GM12878 (cell line): Measurements from ENCODE around the gene GDA. TPM values are rescaled to one million over a fixed set of nuclear protein-coding genes. Genes with fewer than 3 reads are reported as not detected.

Source experiments
- ATAC-seq: fragments of 200-7000 bp; cut with Tn5 transposase; 3 replicates; pipeline ENCODE4 v1.9.1; 2020; ENCODE audit warnings: mild to moderate bottlenecking, moderate library complexity
- BruUV-seq: library from RNA; stranded (reverse); fragments of 400-500 nt; replicated peaks from 2 replicates; lab custom pipeline; 2021; lab: Mats Ljungman, UMichigan
- CTCF ChIA-PET: fragments of 300-600 bp; sonication (Branson Sonifier 250); formaldehyde crosslinking; extraction: SDS; loops from one replicate; lab custom pipeline; 2021; ENCODE audit warnings: inconsistent platforms; lab: Yijun Ruan, JAX
- POLR2A ChIA-PET: fragments of 350-600 bp; formaldehyde crosslinking; extraction: SDS; loops from one replicate; lab custom pipeline; 2021; ENCODE audit warnings: inconsistent platforms; lab: Charles Lee
- RAD21 ChIA-PET: fragments of 300-600 bp; sonication (Branson Sonifier 250); formaldehyde crosslinking; loops from one replicate; lab custom pipeline; 2023; ENCODE audit warnings: antibody characterized with exemption; ENCODE audit not compliant: unreplicated experiment; lab: Charles Lee
- SMC1A ChIA-PET: fragments of 300-600 bp; sonication (Branson Sonifier 250); formaldehyde crosslinking; loops from one replicate; lab custom pipeline; 2023; ENCODE audit not compliant: unreplicated experiment, uncharacterized antibody; lab: Charles Lee
- DNase-seq: peaks from one replicate; pipeline ENCODE4 v3.0.0-alpha.2; 2011; ENCODE audit warnings: low read depth, low spot score
- FAIRE-seq: peaks from 3 replicates; lab custom pipeline; 2011; peaks lifted over from hg19 to GRCh38; lab: Jason Lieb, UNC
- H2AFZ ChIP-seq: 2 replicates; pipeline ENCODE4 v1.6.0; 2011; ENCODE audit warnings: low read depth, low read length, control low read depth; ENCODE audit not compliant: control insufficient read depth
- H3K27ac ChIP-seq: 2 replicates; pipeline ENCODE4 v1.5.1; 2011; ENCODE audit warnings: control low read depth; ENCODE audit not compliant: control insufficient read depth, insufficient read depth
- H3K27me3 ChIP-seq, 2 experiments: replicated peaks in 1 of 2; 2 replicates each; pipeline versions ENCODE4 v1.6.0 to v1.6.1; 2011; ENCODE audit warnings: low read length in 1 of 2; ENCODE audit not compliant: control insufficient read depth in 2 of 2, insufficient read depth in 2 of 2
- H3K36me3 ChIP-seq, 2 experiments: 2 replicates each; pipeline ENCODE4 v1.5.1; 2011; ENCODE audit warnings: low read length in 1 of 2; ENCODE audit not compliant: control insufficient read depth in 2 of 2, insufficient read depth in 2 of 2
- H3K4me1 ChIP-seq: 2 replicates; pipeline ENCODE4 v1.6.1; 2011; ENCODE audit warnings: mild to moderate bottlenecking, low read length, moderate library complexity, mixed read lengths; ENCODE audit not compliant: control insufficient read depth, insufficient read depth
- H3K4me2 ChIP-seq: 2 replicates; pipeline ENCODE4 v1.6.0; 2011; ENCODE audit warnings: control low read depth; ENCODE audit not compliant: control insufficient read depth, insufficient read depth
- H3K4me3 ChIP-seq: fragments of 200-600 bp; sonication (generic); 2 replicates; pipeline ENCODE4 v1.5.1; 2016
- H3K79me2 ChIP-seq: 2 replicates; pipeline ENCODE4 v1.6.0; 2011; ENCODE audit warnings: low read length; ENCODE audit not compliant: control insufficient read depth, insufficient read depth
- H3K9ac ChIP-seq: 2 replicates; pipeline ENCODE4 v1.8.0; 2011; ENCODE audit warnings: low read length, control low read depth, mixed read lengths; ENCODE audit not compliant: control insufficient read depth, insufficient read depth
- H3K9me3 ChIP-seq: replicated peaks from 3 replicates; pipeline ENCODE4 v1.5.1; 2011; ENCODE audit warnings: mild to moderate bottlenecking, low read length; ENCODE audit not compliant: control insufficient read depth, insufficient read depth
- H4K20me1 ChIP-seq: 2 replicates; pipeline ENCODE4 v1.6.0; 2011; ENCODE audit not compliant: control insufficient read depth, insufficient read depth
- CEBPB ChIP-seq, 2 experiments: fragments of 150-350 bp in 1 of 2; IDR thresholded peaks; 2 replicates each; pipeline ENCODE4 v1.6.1; 2012 to 2014; ENCODE audit warnings: low read depth in 2 of 2, low read length in 2 of 2, borderline replicate concordance in 1 of 2, inconsistent platforms in 1 of 2
- ETV6 ChIP-seq, 2 experiments: fragments of 450-650 bp in 1 of 2; IDR thresholded peaks in 1 of 2; conservative IDR thresholded peaks in 1 of 2; 2 replicates each; pipeline ENCODE4 v1.6.1; 2014; ENCODE audit warnings: antibody characterized with exemption in 1 of 2, borderline replicate concordance in 1 of 2, low read depth in 1 of 2, mild to moderate bottlenecking in 1 of 2, moderate library complexity in 1 of 2
- PAX8 ChIP-seq: fragments of 450-650 bp; IDR thresholded peaks from 2 replicates; pipeline ENCODE4 v1.6.1; 2017; ENCODE audit warnings: mild to moderate bottlenecking, moderate library complexity
- SMARCA5 ChIP-seq: fragments of 450-650 bp; IDR thresholded peaks from 2 replicates; pipeline ENCODE4 v1.6.1; 2017; ENCODE audit warnings: mild to moderate bottlenecking
- SPI1 ChIP-seq: IDR thresholded peaks from 2 replicates; pipeline ENCODE4 v1.6.1; 2011; ENCODE audit warnings: low read depth, mild to moderate bottlenecking, low read length, moderate library complexity, borderline replicate concordance; ENCODE audit not compliant: insufficient read depth
- WGBS: methylation state at CpG from one replicate; pipeline ENCODE4 v1.1.6; 2016; ENCODE audit warnings: low lambda C conversion rate; ENCODE audit not compliant: insufficient replicate concordance, insufficient coverage; ENCODE audit errors: missing lambda C conversion rate; 5-methylcytosine and 5-hydroxymethylcytosine counted together
- in situ Hi-C: fragments of 300-500 bp; cut with MboI; formaldehyde crosslinking; loops from 9 replicates; pipeline ENCODE4 v1.14.3; 2018; ENCODE audit warnings: mixed read lengths
- intact Hi-C: fragments of 100-400 bp; cut with micrococcal nuclease; formaldehyde crosslinking; loops from one replicate; pipeline ENCODE4 v1.14.2; 2022; ENCODE audit not compliant: unreplicated experiment
- polyA plus RNA-seq, 11 experiments: library from polyadenylated mRNA; depleted of rRNA in 4 of 11; unstranded in 6 of 11; stranded (reverse) in 5 of 11; fragments of >200 nt; fragmentation: Nextera tagmentation in 4 of 11; fragmentation: Illumina TruSeq in 1 of 11; extraction: Ambion mirVana in 4 of 11; extraction: Trizol in 1 of 11; gene quantifications; 1 replicate in 1 of 11; 2 replicates in 10 of 11; pipeline versions ENCODE4 v1.2.1 to v1.2.3, GENCODE V29; 2011 to 2016; ENCODE audit warnings: inconsistent platforms in 2 of 11, missing spikeins in 2 of 11, low read depth in 1 of 11
- total RNA-seq, 4 experiments: library from RNA; depleted of rRNA in 3 of 4; stranded (reverse); fragments of >200 nt in 3 of 4; fragmentation: Illumina TruSeq in 1 of 4; extraction: Trizol in 1 of 4; gene quantifications; 2 replicates each; pipeline versions ENCODE4 v1.2.1 to v1.2.3, GENCODE V29; 2013 to 2021
- TF ChIP-seq, protein P1 (sequence below): fragments of 150-350 bp; IDR thresholded peaks from 2 replicates; pipeline ENCODE4 v1.6.1; 2014; ENCODE audit warnings: mild to moderate bottlenecking, low read depth, low read length

The GDA gene
- total and polyA plus RNA-seq, 10 of the 15 experiments (the other 5 are each of a cell fraction or from before 2014, with no cell fraction given), result 0.19 to 17.9 (median 0.48) TPM; not detected in 2

GRCh38 chr9:72254901-72255545 is 105.8 kb downstream of the GDA start:
- CTCF ChIA-PET, result interaction anchor here (0.7 to 1.6 kb wide), 3 partner anchors 16 to 52 kb away, joined by 3 to 5 read pairs (median 4); no protein-coding TSS in a partner anchor
- POLR2A ChIA-PET, result interaction anchor here (0.6 kb wide), 1 partner anchor 30 kb away, joined by 6 read pairs; no protein-coding TSS in a partner anchor
- FAIRE-seq, result no peak

More at GRCh38 chr9:72254901-72255545, 105.8 kb downstream of the GDA start:
- no peak for TF ChIP-seq SPI1
- no peak for TF ChIP-seq PAX8
- TF ChIP-seq SMARCA5, result no peak
- no peak for TF ChIP-seq ETV6 (conservative IDR thresholded peaks at IDR 0.05 in 1 of 2, IDR thresholded peaks at IDR 0.05 in 1 of 2; ENCODE audit: borderline replicate concordance in 1 of 2, low read depth in 1 of 2)
- TF ChIP-seq, protein P1, sequence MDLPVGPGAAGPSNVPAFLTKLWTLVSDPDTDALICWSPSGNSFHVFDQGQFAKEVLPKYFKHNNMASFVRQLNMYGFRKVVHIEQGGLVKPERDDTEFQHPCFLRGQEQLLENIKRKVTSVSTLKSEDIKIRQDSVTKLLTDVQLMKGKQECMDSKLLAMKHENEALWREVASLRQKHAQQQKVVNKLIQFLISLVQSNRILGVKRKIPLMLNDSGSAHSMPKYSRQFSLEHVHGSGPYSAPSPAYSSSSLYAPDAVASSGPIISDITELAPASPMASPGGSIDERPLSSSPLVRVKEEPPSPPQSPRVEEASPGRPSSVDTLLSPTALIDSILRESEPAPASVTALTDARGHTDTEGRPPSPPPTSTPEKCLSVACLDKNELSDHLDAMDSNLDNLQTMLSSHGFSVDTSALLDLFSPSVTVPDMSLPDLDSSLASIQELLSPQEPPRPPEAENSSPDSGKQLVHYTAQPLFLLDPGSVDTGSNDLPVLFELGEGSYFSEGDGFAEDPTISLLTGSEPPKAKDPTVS, result no peak
- TF ChIP-seq CEBPB (IDR thresholded peaks at IDR 0.05; ENCODE audit: borderline replicate concordance in 1 of 2, low read depth in 2 of 2, low read length in 2 of 2), result no peak
- H4K20me1 ChIP-seq, result no peaks in the 10 kb centered on the region
- no peaks in the 10 kb centered on the region for H3K79me2 ChIP-seq
- H3K4me1 ChIP-seq, result no peaks in the 10 kb centered on the region
- no peak overlapping the region for H2AFZ ChIP-seq
- DNase-seq (no peak), ATAC-seq (no peak)
- H3K27ac ChIP-seq, result no peak overlapping the region
- H3K27me3 ChIP-seq, result no peaks in the 10 kb centered on the region
- no peak overlapping the region for H3K4me3 ChIP-seq
- no peaks in the 10 kb centered on the region for H3K36me3 ChIP-seq
- 26% methylated on average over 3 of the region's 3 CpGs for WGBS
- intact Hi-C loops, result no loop called here
- in situ Hi-C loops, result no loop called here
- H3K4me2 ChIP-seq, result no peak overlapping the region
- SMC1A ChIA-PET, result interaction anchor here (1.3 kb wide), 1 partner anchor 36 kb away, joined by 3 read pairs; no protein-coding TSS in a partner anchor
- RAD21 ChIA-PET, result no interaction called here
- H3K9me3 ChIP-seq, result no peaks in the 10 kb centered on the region
- no peak overlapping the region for H3K9ac ChIP-seq
- BruUV-seq, result no TSS peak
